GM21526 (cell line): Measurements from ENCODE around the gene PCGF5.
A peak's percentile ranks its signal among the peaks of the same experiment; 100 is the strongest.
"Not testable (repeated sequence)": the region's sequence is repeated elsewhere in the genome, so short reads cannot be mapped to it uniquely, and the experiment has no call there.

Experiments used
- ATAC-seq: cut with Tn5 transposase; IDR thresholded peaks from one replicate; pipeline ENCODE4 v1.9.1; 2021; ENCODE audit warnings: moderate library complexity; ENCODE audit not compliant: unreplicated experiment, low FRiP score

The PCGF5 gene

DNA sequence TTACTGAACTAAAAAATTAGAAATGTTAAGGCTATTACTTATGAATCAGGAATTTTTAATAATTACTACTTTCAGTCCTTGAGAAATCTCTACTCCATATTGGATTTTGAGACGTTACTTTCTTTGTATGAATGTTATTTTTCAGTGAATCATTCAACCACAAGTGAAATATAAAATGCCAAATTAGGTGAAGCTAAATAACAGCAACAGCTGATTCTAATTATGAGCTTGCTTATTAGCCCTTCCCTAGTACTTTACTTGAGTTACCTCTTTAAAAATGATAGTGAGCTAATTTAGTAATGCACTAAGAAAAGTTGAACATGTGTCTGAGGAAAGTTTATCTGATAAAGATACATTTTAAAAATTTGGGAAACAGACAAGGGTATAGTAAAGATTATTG lies 51.4 kb downstream of the PCGF5 start:
- no peak for ATAC-seq

DNA sequence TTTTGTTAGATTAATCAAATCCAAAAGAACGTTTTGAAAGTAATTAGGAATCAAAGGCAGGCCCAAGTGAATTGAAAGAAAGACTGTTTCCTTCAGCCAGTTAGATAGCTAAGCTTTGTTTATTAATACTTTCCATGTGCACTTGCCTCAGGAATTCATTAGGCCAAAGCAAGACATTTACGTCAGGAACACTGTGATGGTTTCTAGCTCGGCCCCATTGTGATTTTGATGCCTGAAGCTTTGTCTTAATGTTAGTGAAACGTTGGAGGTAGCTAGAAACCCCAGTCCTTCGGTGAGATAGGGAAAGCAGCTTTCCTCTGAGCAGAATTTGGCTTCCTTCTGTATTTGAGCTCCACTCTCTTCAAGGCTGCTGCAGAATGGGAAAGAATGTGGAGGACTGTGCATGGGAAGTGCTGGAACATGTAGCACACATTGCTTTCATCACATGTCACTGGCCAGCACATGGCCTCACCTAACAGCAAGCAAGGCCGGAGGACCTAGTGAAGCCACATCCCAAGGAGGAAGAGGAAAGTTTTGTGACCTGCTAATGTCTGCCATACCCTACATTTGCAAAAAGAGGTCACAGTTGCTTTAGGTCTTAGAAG lies 64.1 kb downstream of the PCGF5 start:
- ATAC-seq: no peak

DNA sequence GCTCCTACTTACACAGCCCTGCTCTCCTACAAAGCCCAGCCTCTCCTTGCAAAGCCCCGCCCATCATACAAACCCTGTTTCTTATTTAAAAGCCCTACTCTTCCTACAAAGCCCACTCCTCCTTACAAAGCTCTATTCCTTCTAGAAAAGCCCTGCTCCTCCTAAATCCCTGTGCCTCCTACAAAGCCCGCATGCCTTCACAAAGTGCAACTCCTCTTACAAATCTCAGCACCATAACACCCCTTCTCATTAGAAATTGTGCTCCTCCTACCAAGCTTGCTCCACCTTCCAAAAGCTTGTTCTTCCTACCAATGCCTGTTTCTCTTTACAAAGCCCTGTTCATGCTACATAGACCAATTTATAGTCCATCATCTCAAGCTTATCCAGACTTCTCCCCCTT lies 66.1 kb downstream of the PCGF5 start:
- no peak for ATAC-seq

DNA sequence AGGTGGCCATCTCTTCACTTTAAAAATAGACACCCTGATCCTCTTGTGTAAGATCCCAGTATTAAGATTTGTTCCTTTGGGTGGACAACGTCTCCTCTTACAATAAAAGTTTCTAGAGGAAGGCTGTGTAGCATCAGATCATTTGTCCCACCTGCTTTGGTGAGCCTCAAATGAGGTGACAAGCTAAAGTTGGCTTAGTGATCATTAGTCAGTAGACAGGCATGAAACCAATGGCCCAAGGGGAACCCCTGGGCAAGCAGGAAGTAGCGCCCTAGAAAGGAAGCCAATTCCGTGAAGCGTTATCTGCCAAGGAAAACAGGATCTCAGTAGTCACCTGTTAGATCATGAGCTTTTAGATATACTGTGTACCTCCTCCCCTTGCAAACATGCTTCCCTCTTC lies 66.8 kb downstream of the PCGF5 start:
- no peak for ATAC-seq

DNA sequence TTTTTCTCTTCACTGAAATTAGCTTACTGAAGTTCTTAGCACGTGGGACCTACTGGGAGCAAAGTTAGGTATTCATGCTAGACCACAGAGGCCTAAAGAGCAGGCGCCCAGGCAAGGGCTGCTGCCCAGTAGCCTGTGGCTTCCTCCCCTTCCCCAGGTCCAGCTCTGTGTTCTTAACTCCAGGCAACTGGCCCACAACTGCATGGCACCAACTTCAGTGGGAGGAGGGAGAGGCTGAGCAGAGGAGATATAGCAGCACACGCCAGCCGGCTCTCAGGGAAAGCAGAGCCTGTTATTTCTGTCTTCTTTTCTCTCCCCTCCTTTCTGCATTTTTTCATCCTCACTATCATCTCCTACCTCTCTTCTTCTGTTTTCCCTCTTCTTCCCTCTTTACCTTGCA lies 67.4 kb downstream of the PCGF5 start:
- no peak for ATAC-seq

DNA sequence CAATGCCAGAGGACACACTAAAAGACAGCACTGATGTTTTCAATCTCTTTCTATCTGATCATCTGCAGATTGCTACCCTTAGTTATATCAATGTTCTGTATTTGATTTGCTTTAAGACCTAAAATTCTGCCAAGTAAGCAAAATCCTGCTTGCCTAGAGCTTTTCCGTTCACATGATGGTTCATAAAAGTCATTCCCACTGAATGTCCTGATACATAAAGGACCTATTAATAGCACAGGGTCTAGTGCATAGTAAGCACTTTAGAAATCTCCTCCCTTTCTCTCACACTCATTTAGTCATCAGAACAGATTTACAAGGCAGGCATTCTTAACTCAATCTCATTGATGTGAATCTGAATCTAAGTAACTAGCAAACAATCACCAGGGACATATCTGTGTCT lies 68.8 kb downstream of the PCGF5 start:
- no peak for ATAC-seq

DNA sequence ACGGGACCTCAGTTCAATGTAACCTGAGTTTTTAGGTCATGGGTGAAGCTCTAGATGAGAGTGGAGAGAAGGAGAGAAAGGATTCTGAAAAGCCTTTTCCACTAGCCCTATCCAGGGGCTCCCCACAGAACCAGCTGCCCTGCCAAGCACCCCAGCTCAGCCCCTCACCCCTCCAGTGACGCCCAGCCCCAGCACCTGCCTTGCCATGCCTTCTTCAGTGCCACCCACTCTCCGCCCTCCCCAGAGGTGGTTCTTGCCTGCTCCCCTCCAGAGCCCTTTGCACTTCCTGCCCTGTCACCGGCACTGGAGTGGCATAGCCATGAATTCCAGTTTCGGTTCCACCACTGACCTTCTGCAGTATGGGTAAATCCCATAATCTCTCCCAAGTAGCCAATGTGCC lies 70.1 kb downstream of the PCGF5 start:
- no peak for ATAC-seq

DNA sequence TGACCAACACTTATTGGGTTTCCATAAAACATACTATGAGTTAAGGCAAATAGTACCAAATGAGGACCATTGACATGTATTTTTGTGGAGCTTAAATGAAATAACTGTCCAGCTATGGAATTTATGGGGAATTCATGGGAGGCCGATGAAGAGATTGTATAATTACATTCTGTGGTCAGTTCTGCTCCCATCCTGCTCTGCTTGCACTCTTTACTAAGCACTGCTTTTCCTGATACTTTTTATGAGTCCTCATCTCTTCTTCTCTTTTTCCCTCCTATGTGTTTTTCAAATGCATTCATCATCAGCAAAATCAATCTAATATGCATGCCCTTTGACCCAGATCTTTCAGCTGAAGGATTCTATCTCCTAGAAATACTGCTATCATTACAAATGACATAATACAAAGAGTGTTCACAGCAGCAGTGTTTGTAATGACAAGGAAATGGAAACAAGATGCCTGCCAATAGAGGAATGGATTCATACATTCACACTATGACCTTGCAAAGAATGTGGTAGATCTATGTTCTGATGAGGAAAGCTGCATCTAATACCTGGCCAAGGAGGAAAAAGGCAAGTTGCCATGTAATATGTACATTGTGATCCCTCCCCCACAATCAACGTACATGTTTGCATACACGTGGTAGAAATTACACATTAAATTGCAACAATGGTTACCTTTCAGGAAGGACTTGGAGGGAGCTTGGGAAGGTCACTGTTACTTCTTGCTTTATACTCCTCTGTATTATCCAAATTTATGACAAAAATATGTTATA lies 73.9 kb downstream of the PCGF5 start:
- ATAC-seq: no peak

DNA sequence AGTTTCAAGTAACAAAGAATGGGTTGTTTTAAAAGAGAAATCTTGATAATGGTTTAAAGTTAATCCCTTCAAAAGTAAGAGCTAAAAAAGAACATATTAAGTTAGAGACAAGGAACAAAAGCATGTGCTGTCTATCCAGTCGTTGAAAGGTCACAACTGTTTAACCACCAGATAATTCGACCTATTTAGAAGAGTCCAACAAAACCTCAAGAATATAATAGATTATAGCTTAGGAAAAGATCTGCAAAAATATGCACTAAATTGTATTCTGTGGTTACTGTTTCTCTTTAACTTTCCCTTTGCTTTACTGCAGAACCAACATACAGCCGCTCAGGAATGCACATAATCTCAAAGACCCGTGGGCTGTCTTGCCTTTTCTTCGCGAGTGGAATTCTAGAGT lies 74.9 kb downstream of the PCGF5 start:
- no peak for ATAC-seq

DNA sequence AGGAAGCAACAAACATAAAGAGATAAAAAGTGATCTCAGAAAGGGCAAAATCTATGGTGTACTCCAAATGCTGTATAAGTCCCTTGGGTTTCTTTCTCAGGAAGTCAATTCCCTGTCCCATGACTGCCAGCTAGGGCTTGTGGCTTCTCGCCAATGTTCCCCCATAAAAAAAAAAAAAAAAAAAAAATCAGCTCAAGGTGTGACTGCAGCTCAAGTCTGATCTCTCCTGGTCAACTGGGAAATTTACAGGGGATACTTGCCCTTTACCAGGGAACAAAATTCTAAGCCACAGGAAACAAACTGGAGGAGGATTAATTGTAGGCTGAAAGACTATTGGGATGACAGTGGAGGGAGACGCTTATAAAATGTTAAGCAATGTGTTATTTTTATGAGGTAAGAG lies 76.0 kb downstream of the PCGF5 start:
- no peak for ATAC-seq

DNA sequence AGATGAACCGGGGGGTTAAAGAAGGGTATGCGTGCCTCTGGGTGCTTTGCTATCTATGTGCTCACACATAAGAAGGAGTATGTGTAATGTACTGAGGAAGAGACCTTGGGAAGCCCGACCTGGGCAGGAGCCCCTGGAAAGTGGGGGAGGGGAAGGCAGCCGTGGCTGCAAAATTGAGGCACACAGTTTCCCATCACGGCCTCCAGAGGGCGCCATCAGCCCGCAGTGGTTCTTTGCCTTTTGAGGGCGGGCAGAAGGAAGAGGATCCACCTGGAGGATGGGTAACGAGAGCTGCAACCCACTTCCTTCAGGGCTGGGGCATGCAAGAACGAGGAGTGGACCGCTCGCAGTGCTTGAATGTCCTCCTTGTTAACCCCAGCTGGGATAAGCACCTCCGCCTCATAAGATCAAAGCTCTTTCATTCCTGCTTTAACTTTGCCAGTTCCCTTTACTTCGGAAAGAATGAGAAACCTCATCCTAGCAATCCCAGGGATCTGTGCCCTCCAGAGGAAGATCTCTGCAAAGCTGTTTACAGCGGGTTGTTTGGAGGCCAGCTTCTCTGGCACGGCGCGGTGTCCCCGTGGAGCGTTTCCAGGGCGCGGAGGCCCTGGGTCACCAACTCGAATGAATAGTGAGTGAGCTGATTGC lies 77.9 kb downstream of the PCGF5 start:
- ATAC-seq: peak; percentile 74

DNA sequence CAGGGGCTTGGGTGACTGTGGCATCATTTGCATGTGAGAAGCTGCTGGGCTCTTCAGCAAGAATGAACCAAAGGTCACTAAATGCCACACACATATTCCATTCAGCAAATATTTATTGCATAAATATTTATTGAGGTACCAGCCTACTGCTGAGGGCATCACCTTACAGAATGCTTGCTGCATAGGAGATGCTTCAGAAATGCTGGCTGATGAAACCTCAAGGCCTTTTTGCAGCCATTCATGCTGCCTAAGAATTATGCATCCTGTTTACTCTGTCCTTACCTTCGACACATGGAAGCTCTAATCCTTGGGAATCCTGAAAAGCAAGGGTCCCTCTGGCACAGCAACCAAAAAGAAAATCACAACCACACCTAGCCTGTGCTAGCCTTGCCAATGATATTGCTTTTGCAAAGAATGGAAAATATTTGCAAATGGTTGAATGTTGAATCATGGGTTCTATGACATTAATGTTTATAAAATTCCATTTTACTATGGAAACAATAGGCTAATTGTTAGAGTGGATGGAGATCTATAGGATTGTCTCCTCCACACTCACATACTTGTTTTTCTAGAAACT lies 79.6 kb downstream of the PCGF5 start:
- ATAC-seq: no peak

DNA sequence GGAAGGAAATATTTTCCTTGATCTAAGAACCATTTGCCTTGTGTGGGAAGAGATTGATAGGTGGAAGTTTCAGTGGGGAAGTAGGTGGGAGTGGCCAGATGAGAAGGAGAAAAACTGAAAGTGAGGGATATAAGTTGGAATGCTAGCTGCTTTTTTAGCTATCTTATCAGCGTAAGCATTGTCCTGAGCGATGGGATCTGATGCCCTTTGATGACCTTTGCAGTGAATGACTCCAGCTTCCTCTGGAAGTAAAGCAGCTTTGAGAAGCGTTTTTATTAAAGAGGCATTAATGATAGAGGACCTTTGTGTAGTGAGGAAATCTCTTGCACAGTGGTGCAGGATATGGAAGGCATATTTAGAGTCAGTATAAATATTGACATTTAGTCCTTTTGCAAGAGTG lies 82.5 kb downstream of the PCGF5 start:
- not testable (repeated sequence) for ATAC-seq

DNA sequence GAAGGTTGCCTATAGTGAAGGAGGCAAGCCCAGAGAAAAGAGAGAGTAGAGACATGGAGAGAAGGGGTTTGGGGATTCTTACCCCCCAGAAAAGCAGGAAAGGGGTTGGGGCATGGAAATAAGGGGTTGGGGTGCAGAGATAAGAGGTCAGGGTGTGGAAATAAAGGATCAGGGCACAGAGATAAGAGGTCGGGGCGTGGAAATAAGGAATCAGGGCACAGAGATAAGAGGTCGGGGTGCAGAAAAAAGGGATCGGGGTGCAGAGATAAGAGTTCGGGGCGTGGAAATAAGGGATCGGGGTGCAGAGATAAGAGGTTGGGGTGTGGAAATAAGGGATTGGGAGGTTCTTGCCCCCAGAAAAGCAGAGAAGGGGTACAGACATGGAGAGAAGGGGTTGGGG lies 85.5 kb downstream of the PCGF5 start:
- ATAC-seq: not testable (repeated sequence)

DNA sequence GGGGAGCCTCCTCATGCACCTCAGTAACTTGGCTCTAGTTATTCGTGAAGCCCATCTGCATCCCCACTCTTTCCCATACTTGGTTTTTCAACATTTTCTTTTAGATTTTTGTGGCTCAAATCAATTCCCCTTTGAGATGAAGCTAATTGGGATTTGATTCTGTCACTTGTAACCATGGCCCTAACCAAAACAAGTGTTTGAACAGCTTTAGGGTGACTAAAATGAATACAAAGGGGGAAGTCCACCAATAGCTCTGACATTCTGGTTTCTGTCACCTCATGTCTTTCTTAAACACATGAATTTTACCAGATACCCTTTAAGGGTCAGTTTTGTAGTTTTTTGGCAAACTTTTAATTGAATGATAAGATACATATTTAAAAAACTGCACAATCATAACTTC lies 87.0 kb downstream of the PCGF5 start:
- no peak for ATAC-seq

DNA sequence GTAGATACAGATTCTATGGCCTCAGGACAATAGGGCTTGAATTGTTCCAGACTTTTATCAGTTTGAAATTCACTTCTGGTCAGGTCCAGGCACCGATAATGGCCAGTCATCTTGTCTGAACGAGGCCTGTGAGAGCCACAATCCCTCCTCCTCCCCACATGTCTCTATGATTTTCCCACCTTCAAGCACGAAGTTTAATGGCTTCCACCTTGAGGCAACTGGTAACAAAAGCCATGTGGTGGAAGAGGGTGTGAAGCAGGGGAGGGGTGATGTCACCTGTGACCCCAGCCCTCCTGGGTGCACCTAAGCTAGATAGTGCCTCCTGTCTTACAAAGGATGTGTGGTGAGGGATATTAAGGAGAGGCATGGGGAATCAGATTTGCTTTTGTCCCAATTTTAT lies 89.2 kb downstream of the PCGF5 start:
- no peak for ATAC-seq

DNA sequence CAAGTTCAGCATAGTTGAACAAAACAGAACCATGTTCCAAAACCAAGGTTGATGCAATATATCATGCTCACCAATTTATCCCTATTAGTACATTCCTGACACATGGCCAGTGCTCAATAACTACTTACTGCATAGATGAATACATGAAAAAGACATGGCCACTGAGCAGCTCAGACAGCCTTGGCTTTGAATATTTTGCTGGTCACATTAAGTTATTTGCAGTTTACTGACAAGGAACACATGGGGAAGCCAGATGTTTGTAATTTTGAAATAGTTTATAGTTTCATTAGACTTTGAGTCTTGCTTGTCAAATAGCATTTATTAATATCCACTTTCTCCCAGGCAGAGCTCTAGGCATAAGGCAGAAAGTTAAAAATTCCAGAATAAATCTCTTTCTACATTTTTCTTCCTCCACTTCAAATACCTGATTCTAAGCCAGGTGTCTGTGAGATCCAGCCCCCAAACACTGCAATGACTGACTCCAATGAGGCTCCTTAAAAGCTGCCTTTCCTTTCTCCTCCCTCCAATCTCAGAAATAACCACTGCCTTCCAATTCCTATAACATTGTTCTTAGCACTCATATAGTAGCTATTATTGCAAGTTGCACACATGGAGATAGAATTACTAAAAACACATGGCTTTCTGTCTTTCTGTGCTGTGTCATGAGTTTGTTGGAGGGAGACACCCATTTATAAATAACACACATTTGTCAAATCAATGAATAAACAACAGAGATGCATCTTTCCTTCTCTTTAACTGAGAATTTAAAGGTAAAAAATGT lies 91.3 kb downstream of the PCGF5 start:
- no peak for ATAC-seq

DNA sequence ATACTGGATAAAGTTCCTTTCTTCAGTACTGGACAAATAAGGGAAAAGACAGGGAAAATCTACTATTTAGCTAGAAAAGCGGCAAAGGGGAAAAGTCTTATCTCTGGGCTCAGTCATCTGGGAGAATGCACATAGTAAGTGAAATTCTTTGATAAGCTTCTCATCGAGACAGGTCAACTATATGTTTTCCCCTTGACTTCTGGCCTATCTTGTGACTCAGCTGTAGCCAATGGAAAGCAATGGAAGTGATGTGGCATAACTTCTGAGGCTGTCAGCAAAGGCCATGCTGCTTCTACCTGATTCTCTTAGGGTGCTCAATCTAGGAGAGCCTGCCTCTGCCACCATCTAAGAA lies 91.9 kb downstream of the PCGF5 start:
- ATAC-seq: no peak

DNA sequence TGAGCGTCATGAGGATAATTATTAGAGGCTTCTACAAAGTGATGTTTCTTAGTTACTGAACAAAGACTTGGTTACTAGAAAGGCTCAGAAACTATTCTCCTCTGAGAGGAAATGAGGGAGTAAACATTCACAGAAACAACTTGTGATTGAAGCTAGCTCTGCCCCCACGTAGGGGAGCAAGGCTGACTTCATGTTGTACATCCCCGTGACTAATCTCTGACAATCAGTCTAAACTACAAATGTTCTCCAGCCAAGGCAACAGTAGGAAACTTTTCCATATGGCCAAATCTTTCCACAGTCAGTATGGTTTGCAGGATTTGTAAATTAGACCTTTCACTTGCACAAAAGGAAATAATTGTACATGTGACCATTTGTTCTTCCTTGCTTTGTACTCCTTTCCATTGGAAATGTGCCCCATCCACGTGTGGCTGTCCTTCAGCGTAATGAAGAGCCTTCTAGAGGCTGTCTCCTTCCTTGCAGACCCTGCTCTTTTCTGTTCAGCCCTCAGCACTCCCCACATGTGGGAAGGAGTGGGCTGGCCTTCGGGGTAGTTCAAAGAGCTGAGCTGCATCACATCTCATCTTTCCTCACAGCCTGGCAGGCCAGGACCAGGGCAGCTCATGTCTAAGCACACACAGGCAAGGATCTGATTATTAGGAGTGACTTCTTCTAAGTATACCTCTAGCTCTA lies 93.5 kb downstream of the PCGF5 start:
- ATAC-seq: no peak

DNA sequence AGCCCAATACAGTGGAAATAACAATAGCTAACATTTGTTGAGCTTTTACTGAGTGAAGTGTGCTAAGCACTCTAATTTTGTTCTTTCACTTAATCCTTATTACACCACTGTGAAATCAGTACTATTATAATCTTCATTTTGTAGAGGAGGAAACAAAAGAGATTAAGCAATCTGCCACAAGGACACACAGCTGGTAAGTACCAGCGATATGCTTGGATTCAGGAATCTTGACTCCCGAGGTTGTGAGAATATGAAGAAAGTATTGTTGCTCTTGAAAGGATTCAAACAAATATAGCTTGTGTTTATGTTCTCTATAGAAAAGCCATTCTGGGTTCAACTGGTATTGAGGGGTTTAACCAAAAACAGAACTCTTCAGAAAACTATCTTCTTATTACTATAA lies 96.0 kb downstream of the PCGF5 start:
- no peak for ATAC-seq
